Tibial artery (tissue), 4 donors: ENCODE data around the gene SCLT1.

Experiments
- DNase-seq, 2 donors: peaks; one replicate each; pipeline ENCODE4 v3.0.0-alpha.2; 2019
- H3K27ac ChIP-seq, 2 donors: fragments of 200-600 bp; sonication (generic) in 1 of 2; 1 replicate in 1 of 2; 2 replicates in 1 of 2; pipeline ENCODE4 v1.5.1; 2018 to 2019; ENCODE audit warnings: mild to moderate bottlenecking in 1 of 2
- H3K27me3 ChIP-seq, 2 donors: fragments of 200-600 bp; sonication (generic) in 1 of 2; one replicate each; pipeline versions ENCODE4 v1.5.1 to v1.6.0; 2016 to 2019
- H3K36me3 ChIP-seq, 3 donors: fragments of 200-600 bp; sonication (generic) in 2 of 3; one replicate each; pipeline ENCODE4 v1.5.1; 2016 to 2019; ENCODE audit warnings: mild to moderate bottlenecking in 2 of 3
- H3K4me1 ChIP-seq, 4 donors: fragments of 200-600 bp; sonication (generic) in 2 of 4; 1 replicate in 3 of 4; 2 replicates in 1 of 4; pipeline ENCODE4 v1.5.1; 2016 to 2019
- H3K4me3 ChIP-seq, 2 donors: fragments of 200-600 bp; sonication (generic) in 1 of 2; 1 replicate in 1 of 2; 2 replicates in 1 of 2; pipeline ENCODE4 v1.5.1; 2018 to 2019; ENCODE audit warnings: mild to moderate bottlenecking in 2 of 2
- H3K9me3 ChIP-seq, 3 donors: fragments of 200-600 bp; sonication (generic) in 1 of 3; one replicate each; pipeline ENCODE4 v1.5.1; 2016 to 2019
- intact Hi-C: fragments of 100-400 bp; cut with DNase I; formaldehyde crosslinking; loops from one replicate; pipeline ENCODE4 v1.15.0; 2023; ENCODE audit warnings: low total_unique reads
- TF ChIP-seq, protein P1 (sequence below), 2 experiments: fragments of 200-600 bp in 1 of 2; fragments of 450-650 bp in 1 of 2; IDR thresholded peaks; one replicate each; pipeline ENCODE4 v1.5.1; 2017 to 2019; ENCODE audit warnings: antibody characterized with exemption in 2 of 2, mild to moderate bottlenecking in 1 of 2, moderate library complexity in 1 of 2

SCLT1 gene

DNA sequence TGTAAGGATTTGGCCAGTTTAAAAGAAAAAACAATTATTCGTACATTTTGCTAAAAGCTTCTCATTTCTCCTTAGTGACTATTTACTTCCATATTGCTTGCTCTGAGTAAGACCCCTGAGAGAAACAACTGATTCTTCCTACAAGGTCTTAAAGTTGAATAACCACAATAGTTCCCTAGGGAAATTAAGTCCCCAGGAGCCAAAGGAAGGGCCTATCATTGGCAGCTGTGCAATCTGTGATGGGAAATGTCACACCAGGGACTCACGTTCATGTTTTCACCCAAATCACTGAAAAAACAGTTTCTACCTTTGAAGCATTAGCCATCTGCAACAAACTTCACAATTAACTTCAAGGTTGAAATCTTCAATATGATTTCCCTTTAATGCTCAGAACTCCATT, 217.1 kb downstream of the SCLT1 start:
- Histone ChIP-seq H3K4me3 (no peak overlapping the region), H3K9me3 (no peaks in the 10 kb centered on the region), H3K27me3 (no peaks in the 10 kb centered on the region), H3K4me1 (no peaks in the 10 kb centered on the region), H3K36me3 (peaks cover 15 to 38% (median 17%) of the 10 kb centered on the region in 3 donors), H3K27ac (no peak overlapping the region)
- intact Hi-C loops = no loop called here
- TF ChIP-seq, protein P1, sequence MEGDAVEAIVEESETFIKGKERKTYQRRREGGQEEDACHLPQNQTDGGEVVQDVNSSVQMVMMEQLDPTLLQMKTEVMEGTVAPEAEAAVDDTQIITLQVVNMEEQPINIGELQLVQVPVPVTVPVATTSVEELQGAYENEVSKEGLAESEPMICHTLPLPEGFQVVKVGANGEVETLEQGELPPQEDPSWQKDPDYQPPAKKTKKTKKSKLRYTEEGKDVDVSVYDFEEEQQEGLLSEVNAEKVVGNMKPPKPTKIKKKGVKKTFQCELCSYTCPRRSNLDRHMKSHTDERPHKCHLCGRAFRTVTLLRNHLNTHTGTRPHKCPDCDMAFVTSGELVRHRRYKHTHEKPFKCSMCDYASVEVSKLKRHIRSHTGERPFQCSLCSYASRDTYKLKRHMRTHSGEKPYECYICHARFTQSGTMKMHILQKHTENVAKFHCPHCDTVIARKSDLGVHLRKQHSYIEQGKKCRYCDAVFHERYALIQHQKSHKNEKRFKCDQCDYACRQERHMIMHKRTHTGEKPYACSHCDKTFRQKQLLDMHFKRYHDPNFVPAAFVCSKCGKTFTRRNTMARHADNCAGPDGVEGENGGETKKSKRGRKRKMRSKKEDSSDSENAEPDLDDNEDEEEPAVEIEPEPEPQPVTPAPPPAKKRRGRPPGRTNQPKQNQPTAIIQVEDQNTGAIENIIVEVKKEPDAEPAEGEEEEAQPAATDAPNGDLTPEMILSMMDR (IDR thresholded peaks at IDR 0.05) = no peak
- DNase-seq = no peak

DNA sequence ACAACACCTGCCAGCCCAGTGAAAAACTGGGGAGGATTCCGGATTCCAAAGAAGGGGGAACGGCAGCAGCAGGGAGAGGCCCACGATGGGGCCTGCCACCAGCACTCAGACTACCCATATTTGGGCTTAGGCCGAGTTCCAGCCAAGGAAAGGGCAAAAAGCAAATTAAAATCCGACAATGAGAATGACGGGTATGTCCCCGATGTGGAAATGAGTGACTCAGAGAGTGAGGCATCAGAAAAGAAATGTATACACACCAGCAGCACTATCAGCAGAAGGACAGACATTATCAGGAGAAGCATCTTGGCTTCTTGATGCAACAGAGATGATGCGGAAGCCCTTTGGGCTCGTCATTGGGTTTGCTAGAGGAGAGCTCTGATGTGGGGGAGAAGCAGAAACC, 221.4 kb downstream of the SCLT1 start:
- no peaks in the 10 kb centered on the region for H3K27me3 ChIP-seq
- TF ChIP-seq, protein P1 (IDR thresholded peaks at IDR 0.05) = no peak
- H3K27ac ChIP-seq = no peak overlapping the region
- no peak overlapping the region for H3K4me3 ChIP-seq
- intact Hi-C loops = no loop called here
- H3K36me3 ChIP-seq = peaks cover 54 to 78% (median 60%) of the 10 kb centered on the region in 3 donors
- H3K4me1 ChIP-seq = no peaks in the 10 kb centered on the region
- no peaks in the 10 kb centered on the region for H3K9me3 ChIP-seq
- no peak for DNase-seq

DNA sequence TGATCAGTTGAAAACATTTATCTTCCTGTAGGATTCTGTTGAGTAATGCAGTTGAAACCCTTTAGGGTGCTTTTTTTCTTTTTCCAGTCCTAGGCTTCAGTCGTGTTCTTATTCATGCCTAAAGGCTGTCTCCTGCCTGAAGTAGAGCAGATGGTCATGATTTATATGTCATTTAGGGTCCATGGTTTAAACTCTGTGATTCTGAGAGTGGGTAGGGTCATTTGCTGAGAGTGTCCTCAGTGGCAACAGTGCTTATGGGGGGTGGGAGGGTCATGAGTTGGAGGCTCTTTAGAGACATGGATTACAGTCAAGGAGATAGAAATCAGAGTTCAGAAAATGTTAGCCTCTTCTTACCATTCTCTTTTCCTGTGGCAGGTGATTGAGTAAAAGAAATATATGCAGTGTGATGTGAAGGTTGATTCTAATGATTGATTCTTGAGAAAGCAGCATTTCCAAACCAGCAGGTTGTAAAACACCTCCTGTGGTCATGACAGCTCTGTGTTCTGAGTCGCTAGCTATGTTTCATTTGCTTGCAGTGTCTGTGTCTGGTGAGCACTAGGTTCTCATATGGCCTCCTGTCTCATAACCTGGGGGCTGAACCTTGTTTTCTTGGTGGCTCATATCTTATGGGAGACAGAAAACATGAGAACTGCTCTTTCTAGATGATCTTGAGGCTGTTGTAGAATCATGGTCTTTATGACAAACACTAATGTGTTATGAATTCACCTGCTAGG, 223.4 kb downstream of the SCLT1 start:
- Histone ChIP-seq H3K36me3 (peaks cover 58 to 86% (median 77%) of the 10 kb centered on the region in 3 donors), H3K4me3 (no peak overlapping the region), H3K27me3 (no peaks in the 10 kb centered on the region), H3K4me1 (no peaks in the 10 kb centered on the region), H3K27ac (no peak overlapping the region), H3K9me3 (no peaks in the 10 kb centered on the region)
- intact Hi-C loops = loop anchor here (10.0 kb wide), 2 partner anchors 55 to 675 kb away; no protein-coding TSS in a partner anchor
- TF ChIP-seq, protein P1 (IDR thresholded peaks at IDR 0.05) = no peak
- no peak for DNase-seq

DNA sequence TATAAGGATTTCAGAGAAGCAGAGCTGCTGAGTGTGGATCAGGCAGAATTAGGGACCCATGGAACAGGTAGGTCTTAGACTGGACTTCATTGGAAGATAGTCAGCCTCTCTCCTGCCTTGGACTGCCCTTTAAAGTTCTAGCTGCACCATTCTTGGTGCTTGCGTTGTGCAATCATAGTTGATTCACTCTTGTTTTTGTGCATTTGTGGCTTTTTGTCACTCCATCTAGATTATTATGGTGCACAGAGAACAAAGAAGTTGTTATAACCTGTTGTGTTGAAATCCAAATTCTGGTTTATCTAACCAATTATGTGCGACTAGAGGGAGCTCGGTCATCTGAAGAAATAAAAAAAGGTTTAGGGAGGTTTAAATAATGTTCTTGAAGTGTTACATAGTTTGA, 224.6 kb downstream of the SCLT1 start:
- DNase-seq = no peak
- intact Hi-C loops = loop anchor here (10.0 kb wide), 2 partner anchors 54 to 674 kb away; no protein-coding TSS in a partner anchor
- TF ChIP-seq, protein P1 (IDR thresholded peaks at IDR 0.05) = no peak
- H3K27me3 ChIP-seq = no peaks in the 10 kb centered on the region
- H3K4me3 ChIP-seq = no peak overlapping the region
- H3K27ac ChIP-seq = no peak overlapping the region
- no peaks in the 10 kb centered on the region for H3K4me1 ChIP-seq
- H3K9me3 ChIP-seq = no peaks in the 10 kb centered on the region
- peaks cover 58 to 94% (median 88%) of the 10 kb centered on the region in 3 donors for H3K36me3 ChIP-seq

DNA sequence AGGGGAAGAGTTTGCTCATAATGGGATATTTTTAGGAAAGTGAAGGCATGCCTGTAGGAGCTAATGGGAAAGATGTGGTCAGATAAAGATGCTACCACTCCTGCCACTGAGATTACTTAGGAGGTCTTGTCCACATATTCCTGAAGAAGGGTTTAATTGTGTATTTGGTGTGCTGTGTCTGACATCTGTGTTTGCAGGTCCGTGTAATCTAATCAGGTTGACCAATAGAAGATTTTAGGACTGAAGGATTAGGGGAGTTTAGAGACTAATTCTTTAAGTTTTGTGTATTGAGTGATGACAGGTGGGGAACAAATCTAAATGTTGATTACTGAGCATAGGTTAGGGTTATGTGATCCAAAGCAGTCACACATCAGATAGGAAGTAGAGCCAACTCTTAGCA, 226.6 kb downstream of the SCLT1 start:
- no peaks in the 10 kb centered on the region for H3K9me3 ChIP-seq
- H3K27me3 ChIP-seq = no peaks in the 10 kb centered on the region
- no peak overlapping the region for H3K4me3 ChIP-seq
- H3K36me3 ChIP-seq = peaks cover 63 to 94% (median 93%) of the 10 kb centered on the region in 3 donors
- TF ChIP-seq, protein P1 (IDR thresholded peaks at IDR 0.05) = no peak
- H3K27ac ChIP-seq = no peak overlapping the region
- DNase-seq = no peak
- intact Hi-C loops = loop anchor here (10.0 kb wide), 2 partner anchors 52 to 672 kb away; no protein-coding TSS in a partner anchor
- H3K4me1 ChIP-seq = peaks cover 0 to 12% (median 4%) of the 10 kb centered on the region in 4 donors
